CD4-positive, alpha-beta T cell (primary cell): Measurements from ENCODE around the gene TMEM117. TPM values are rescaled to one million over a fixed set of nuclear protein-coding genes. Genes with fewer than 3 reads are reported as not detected.

Source experiments
- ATAC-seq: fragments of 200-7000 bp; cut with Tn5 transposase; one replicate; pipeline ENCODE4 v1.10.0; 2022; ENCODE audit warnings: mild to moderate bottlenecking; ENCODE audit not compliant: poor library complexity
- CTCF ChIA-PET: fragments of 350-600 bp; sonication (Branson Sonifier 250); formaldehyde crosslinking; loops from one replicate; lab custom pipeline; 2021; ENCODE audit warnings: antibody characterized with exemption, inconsistent platforms; lab: Charles Lee
- POLR2A ChIA-PET: fragments of 350-600 bp; sonication (Branson Sonifier 250); formaldehyde crosslinking; loops from one replicate; lab custom pipeline; 2021; ENCODE audit warnings: antibody characterized with exemption, inconsistent platforms; lab: Charles Lee
- DNase-seq, 14 experiments: peaks; one replicate each; pipeline ENCODE4 v3.0.0-alpha.2; 2013 to 2020; ENCODE audit warnings: mixed read lengths in 2 of 14
- H3K27ac ChIP-seq, 2 donors: one replicate each; pipeline versions ENCODE4 v1.5.1 to v1.7.0; 2013; ENCODE audit warnings: low read length in 2 of 2, low read depth in 1 of 2, mild to moderate bottlenecking in 1 of 2
- H3K27me3 ChIP-seq, 2 experiments: 1 replicate in 1 of 2; 2 replicates in 1 of 2; pipeline versions ENCODE4 v1.6.1 to v1.7.0; 2013; ENCODE audit warnings: low read length in 2 of 2, control low read depth in 1 of 2, mild to moderate bottlenecking in 1 of 2, moderate library complexity in 1 of 2; ENCODE audit not compliant: insufficient read depth in 2 of 2, control insufficient read depth in 1 of 2
- H3K36me3 ChIP-seq: one replicate; pipeline ENCODE4 v1.6.1; 2013; ENCODE audit warnings: low read length, control low read depth; ENCODE audit not compliant: insufficient read depth
- H3K4me1 ChIP-seq: one replicate; pipeline ENCODE4 v1.6.1; 2013; ENCODE audit warnings: low read length, control low read depth; ENCODE audit not compliant: insufficient read depth
- H3K4me3 ChIP-seq: one replicate; pipeline ENCODE4 v1.5.1; 2013; ENCODE audit warnings: mild to moderate bottlenecking, low read length, moderate library complexity
- H3K9me3 ChIP-seq, 2 experiments: 1 replicate in 1 of 2; 2 replicates in 1 of 2; pipeline versions ENCODE4 v1.6.1 to v1.7.0; 2013; ENCODE audit warnings: low read length in 2 of 2, mild to moderate bottlenecking in 2 of 2, control low read depth in 1 of 2, moderate library complexity in 1 of 2; ENCODE audit not compliant: control insufficient read depth in 1 of 2, insufficient read depth in 1 of 2
- H3K27ac Mint-ChIP-seq: one replicate; pipeline ENCODE4 v1.8.0; 2020; ENCODE audit warnings: mixed read lengths
- H3K27me3 Mint-ChIP-seq: one replicate; pipeline ENCODE4 v1.8.0; 2021; ENCODE audit warnings: mixed read lengths
- H3K36me3 Mint-ChIP-seq: one replicate; pipeline ENCODE4 v1.8.0; 2021; ENCODE audit warnings: low read depth, mixed read lengths
- H3K4me1 Mint-ChIP-seq: one replicate; pipeline ENCODE4 v1.8.0; 2021; ENCODE audit warnings: low read depth, mixed read lengths
- H3K4me3 Mint-ChIP-seq: one replicate; pipeline ENCODE4 v1.8.0; 2020; ENCODE audit warnings: mild to moderate bottlenecking, mixed read lengths
- H3K9me3 Mint-ChIP-seq: one replicate; pipeline ENCODE4 v1.8.0; 2020; ENCODE audit warnings: mixed read lengths
- CTCF ChIP-seq: fragments of 200-600 bp; IDR thresholded peaks from one replicate; pipeline ENCODE4 v1.8.0; 2022; ENCODE audit warnings: antibody characterized with exemption, mild to moderate bottlenecking
- intact Hi-C, 2 experiments: fragments of 100-400 bp; cut with DNase I in 1 of 2; cut with micrococcal nuclease in 1 of 2; formaldehyde crosslinking; loops; one replicate each; pipeline versions ENCODE4 v1.15.1 to v1.9.0; 2023 to 2025; cut with DNase I, micrococcal nuclease
- total RNA-seq, 174 experiments: library from RNA in 2 of 174; stranded (reverse) in 2 of 174; gene quantifications; one replicate each; pipeline ENCODE4 v1.2.3 and lab custom pipeline; 2021 to 2026

The TMEM117 gene
- total RNA-seq, 2 experiments from 2014 or later, result 3.4 to 4.4 TPM

GRCh38 chr12:44422559-44422958 is 586.7 kb downstream of the TMEM117 start:
- peaks cover 7% of the 10 kb centered on the region for H3K27me3 Mint-ChIP-seq
- H3K27ac Mint-ChIP-seq, result no peak overlapping the region
- no peaks in the 10 kb centered on the region for H3K9me3 ChIP-seq
- H3K27me3 ChIP-seq, result no peaks in the 10 kb centered on the region
- H3K36me3 ChIP-seq, result no peaks in the 10 kb centered on the region
- no peak overlapping the region for H3K4me3 Mint-ChIP-seq
- ChIA-PET POLR2A (no interaction called here), CTCF (no interaction called here)
- peaks cover 3% of the 10 kb centered on the region for H3K9me3 Mint-ChIP-seq
- no peaks in the 10 kb centered on the region for H3K4me1 ChIP-seq
- no peaks in the 10 kb centered on the region for H3K4me1 Mint-ChIP-seq
- no peak for TF ChIP-seq CTCF
- no peak overlapping the region for H3K27ac ChIP-seq
- DNase-seq (no peak), ATAC-seq (no peak)
- no peak overlapping the region for H3K4me3 ChIP-seq
- intact Hi-C loops, result no loop called here
- H3K36me3 Mint-ChIP-seq, result no peaks in the 10 kb centered on the region

- Mint-ChIP-seq H3K9me3 (peaks cover 3% of the 10 kb centered on the region), H3K27ac (no peak overlapping the region), H3K4me3 (no peak overlapping the region), H3K36me3 (no peaks in the 10 kb centered on the region), H3K4me1 (no peaks in the 10 kb centered on the region), H3K27me3 (peaks cover 7% of the 10 kb centered on the region)
- Histone ChIP-seq H3K4me1 (no peaks in the 10 kb centered on the region), H3K4me3 (no peak overlapping the region), H3K27ac (no peak overlapping the region), H3K36me3 (no peaks in the 10 kb centered on the region), H3K9me3 (no peaks in the 10 kb centered on the region), H3K27me3 (peaks cover 0 to 11% of the 10 kb centered on the region in 2 experiments)
- DNase-seq (no peak), ATAC-seq (no peak)
- ChIA-PET POLR2A (no interaction called here), CTCF (no interaction called here)
- intact Hi-C loops, result no loop called here
- no peak for TF ChIP-seq CTCF
Measured at GRCh38 chr12:44428825-44429224, 592.9 kb downstream of the TMEM117 start.

GRCh38 chr12:44431647-44432343 is 595.9 kb downstream of the TMEM117 start:
- intact Hi-C loops, result no loop called here
- DNase-seq (no peak), ATAC-seq (no peak)
- H3K36me3 Mint-ChIP-seq, result no peaks in the 10 kb centered on the region
- no peaks in the 10 kb centered on the region for H3K9me3 Mint-ChIP-seq
- no peaks in the 10 kb centered on the region for H3K4me1 Mint-ChIP-seq
- ChIA-PET POLR2A (no interaction called here), CTCF (no interaction called here)
- Histone ChIP-seq H3K4me3 (no peak overlapping the region), H3K9me3 (no peaks in the 10 kb centered on the region), H3K27me3 (peaks cover 2 to 11% of the 10 kb centered on the region in 2 experiments), H3K36me3 (no peaks in the 10 kb centered on the region), H3K4me1 (no peaks in the 10 kb centered on the region), H3K27ac (no peak overlapping the region)
- no peak overlapping the region for H3K27ac Mint-ChIP-seq
- TF ChIP-seq CTCF, result no peak
- H3K27me3 Mint-ChIP-seq, result peaks cover 7% of the 10 kb centered on the region
- no peak overlapping the region for H3K4me3 Mint-ChIP-seq
